ENCODE results near the gene FHL2.
"Not testable (repeated sequence)": the region's sequence is repeated elsewhere in the genome, so short reads cannot be mapped to it uniquely, and the experiment has no call there.

Gene FHL2

GRCh38 chr2:105425936-105426625 lies 27.2 kb upstream of the FHL2 start:
- TF ChIP-seq EZH2phosphoT487 (IDR thresholded peaks at IDR 0.05; ENCODE audit: low read length), result no peak
- TF ChIP-seq CTCF (IDR thresholded peaks at IDR 0.05; ENCODE audit: low read length), result no peak
- TF ChIP-seq EZH2 (optimal IDR thresholded peaks at IDR 0.05; ENCODE audit: low read depth, low read length), result no peak
- no peaks in the 10 kb centered on the region for H3K27me3 ChIP-seq (replicated peaks; ENCODE audit: insufficient read depth, low read length)
- no peak overlapping the region for H3K27ac ChIP-seq (ENCODE audit: low read length)
- H3K4me2 ChIP-seq (ENCODE audit: low read depth, low read length), result no peak overlapping the region
- H3K36me3 ChIP-seq (replicated peaks; ENCODE audit: insufficient read depth, low read length), result no peaks in the 10 kb centered on the region
- no peak for DNase-seq
- H3K9ac ChIP-seq (ENCODE audit: low read length), result no peak overlapping the region
- no peak overlapping the region for H2AFZ ChIP-seq (ENCODE audit: low read length)
- H3K9me2 ChIP-seq (replicated peaks; ENCODE audit: insufficient read depth, low read length), result no peaks in the 10 kb centered on the region
- no peaks in the 10 kb centered on the region for H4K20me1 ChIP-seq (ENCODE audit: insufficient read depth, low read length)
- no peaks in the 10 kb centered on the region for H3F3A ChIP-seq (ENCODE audit: insufficient read depth, low read length)
- H3K4me3 ChIP-seq (ENCODE audit: low read length), result no peak overlapping the region
- no peaks in the 10 kb centered on the region for H3K9me3 ChIP-seq (replicated peaks; ENCODE audit: insufficient read depth, low read length)
- H3K4me1 ChIP-seq (ENCODE audit: low read length), result no peaks in the 10 kb centered on the region
- no peaks in the 10 kb centered on the region for H3K79me2 ChIP-seq (ENCODE audit: low read length)

GRCh38 chr2:105424836-105425235 lies 26.0 kb upstream of the FHL2 start:
- DNase-seq; H3K4me1 ChIP-seq (ENCODE audit: low read length); H3K36me3 ChIP-seq (replicated peaks; ENCODE audit: insufficient read depth, low read length); H3K4me2 ChIP-seq (ENCODE audit: low read depth, low read length); H3K79me2 ChIP-seq (ENCODE audit: low read length); H3K9me3 ChIP-seq (replicated peaks; ENCODE audit: insufficient read depth, low read length); H2AFZ ChIP-seq (ENCODE audit: low read length); H4K20me1 ChIP-seq (ENCODE audit: insufficient read depth, low read length); H3K9ac ChIP-seq (ENCODE audit: low read length); H3K27ac ChIP-seq (ENCODE audit: low read length); H3K9me2 ChIP-seq (replicated peaks; ENCODE audit: insufficient read depth, low read length); H3K27me3 ChIP-seq (replicated peaks; ENCODE audit: insufficient read depth, low read length); H3K4me3 ChIP-seq (ENCODE audit: low read length); H3F3A ChIP-seq (ENCODE audit: insufficient read depth, low read length): not testable (repeated sequence)

GRCh38 chr2:105422801-105423200 lies 23.9 kb upstream of the FHL2 start:
- Histone ChIP-seq H3K4me2 (ENCODE audit: low read depth, low read length) (no peak overlapping the region), H3K36me3 (replicated peaks; ENCODE audit: insufficient read depth, low read length) (no peaks in the 10 kb centered on the region), H3K27me3 (replicated peaks; ENCODE audit: insufficient read depth, low read length) (no peaks in the 10 kb centered on the region), H3K4me1 (ENCODE audit: low read length) (0 out of 2 replicates have a peak, but pooled peaks cover 5% of the 10 kb centered on the region), H3K9ac (ENCODE audit: low read length) (no peak overlapping the region), H3K27ac (ENCODE audit: low read length) (no peak overlapping the region), H3K9me2 (replicated peaks; ENCODE audit: insufficient read depth, low read length) (no peaks in the 10 kb centered on the region), H3K4me3 (ENCODE audit: low read length) (no peak overlapping the region), H3K9me3 (replicated peaks; ENCODE audit: insufficient read depth, low read length) (no peaks in the 10 kb centered on the region), H3F3A (ENCODE audit: insufficient read depth, low read length) (no peaks in the 10 kb centered on the region), H4K20me1 (ENCODE audit: insufficient read depth, low read length) (no peaks in the 10 kb centered on the region), H2AFZ (ENCODE audit: low read length) (no peak overlapping the region), H3K79me2 (ENCODE audit: low read length) (no peaks in the 10 kb centered on the region)
- TF ChIP-seq CTCF (IDR thresholded peaks at IDR 0.05; ENCODE audit: low read length) (no peak), EZH2phosphoT487 (IDR thresholded peaks at IDR 0.05; ENCODE audit: low read length) (no peak), EZH2 (optimal IDR thresholded peaks at IDR 0.05; ENCODE audit: low read depth, low read length) (no peak)
- DNase-seq, result no peak

- TF ChIP-seq EZH2 (optimal IDR thresholded peaks at IDR 0.05; ENCODE audit: low read depth, low read length) (no peak), CTCF (IDR thresholded peaks at IDR 0.05; ENCODE audit: low read length) (no peak), EZH2phosphoT487 (IDR thresholded peaks at IDR 0.05; ENCODE audit: low read length) (no peak)
- H3K9ac ChIP-seq (ENCODE audit: low read length), result no peak overlapping the region
- no peak overlapping the region for H3K27ac ChIP-seq (ENCODE audit: low read length)
- H4K20me1 ChIP-seq (ENCODE audit: insufficient read depth, low read length), result no peaks in the 10 kb centered on the region
- H3K4me3 ChIP-seq (ENCODE audit: low read length), result no peak overlapping the region
- H3K79me2 ChIP-seq (ENCODE audit: low read length), result no peaks in the 10 kb centered on the region
- no peaks in the 10 kb centered on the region for H3K9me2 ChIP-seq (replicated peaks; ENCODE audit: insufficient read depth, low read length)
- H2AFZ ChIP-seq (ENCODE audit: low read length), result no peak overlapping the region
- no peaks in the 10 kb centered on the region for H3K9me3 ChIP-seq (replicated peaks; ENCODE audit: insufficient read depth, low read length)
- H3F3A ChIP-seq (ENCODE audit: insufficient read depth, low read length), result no peaks in the 10 kb centered on the region
- no peak for DNase-seq
- 0 out of 2 replicates have a peak, but pooled peaks cover 5% of the 10 kb centered on the region for H3K4me1 ChIP-seq (ENCODE audit: low read length)
- no peaks in the 10 kb centered on the region for H3K36me3 ChIP-seq (replicated peaks; ENCODE audit: insufficient read depth, low read length)
- no peaks in the 10 kb centered on the region for H3K27me3 ChIP-seq (replicated peaks; ENCODE audit: insufficient read depth, low read length)
- no peak overlapping the region for H3K4me2 ChIP-seq (ENCODE audit: low read depth, low read length)
Measured at GRCh38 chr2:105421053-105421452, 22.2 kb upstream of the FHL2 start.

Measured in MM.1S (cell line).